ENCODE data around the gene XYLT1. TPM values are rescaled to one million over a fixed set of nuclear protein-coding genes. Genes with fewer than 3 reads are reported as not detected.

Gene XYLT1
- total RNA-seq, 6 experiments from 2014 or later, result 22.0 to 51.1 (median 27.5) TPM

GRCh38 chr16:17366299-17366961, 104.3 kb downstream of the XYLT1 start:
- H3K4me3 Mint-ChIP-seq, result no peak overlapping the region
- H3K27ac Mint-ChIP-seq, result no peak overlapping the region
- no peaks in the 10 kb centered on the region for H3K36me3 Mint-ChIP-seq (ENCODE audit: low read depth)
- H3K27me3 Mint-ChIP-seq (ENCODE audit: insufficient read depth), result peaks cover 1% of the 10 kb centered on the region; the same call in 1 of the 2 replicates
- TF ChIP-seq CTCF (IDR thresholded peaks at IDR 0.05), result no peak
- peaks cover 81% of the 10 kb centered on the region for H3K4me1 Mint-ChIP-seq (ENCODE audit: low read depth)
- no peak for DNase-seq
- H3K9me3 Mint-ChIP-seq, result no peaks in the 10 kb centered on the region

DNA sequence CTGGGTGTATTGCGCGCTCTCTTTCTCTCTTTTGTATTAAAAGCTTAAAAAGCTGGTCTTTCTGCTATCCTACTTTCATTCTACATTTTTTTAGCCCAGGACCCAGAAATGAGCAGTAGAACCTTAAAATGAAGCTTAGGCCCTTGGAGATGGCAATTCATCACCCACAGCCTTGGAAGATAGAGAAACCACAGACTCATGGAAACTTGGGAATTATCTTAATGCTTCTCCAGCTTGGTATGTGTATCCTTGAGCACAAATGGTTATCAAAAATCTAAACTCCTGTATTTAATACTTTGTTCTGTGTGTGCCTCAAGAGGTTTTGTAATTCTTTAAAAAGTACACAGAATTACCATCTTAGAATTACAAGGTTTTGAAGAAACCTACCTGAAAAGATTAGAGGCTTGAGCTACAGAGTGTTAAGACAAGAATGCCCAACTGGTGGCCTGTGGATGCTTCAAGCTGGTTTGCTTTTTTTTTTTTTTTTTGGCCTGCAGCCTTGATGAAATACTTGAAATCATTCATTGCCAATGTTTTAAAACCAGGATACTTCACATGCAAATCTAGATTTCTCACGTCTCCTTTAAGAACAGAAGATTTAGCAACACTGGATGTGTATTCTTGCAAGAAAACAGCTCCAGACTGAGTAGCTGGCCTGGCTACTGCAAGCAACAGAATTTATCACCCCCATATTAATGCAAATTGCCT, 105.0 kb downstream of the XYLT1 start:
- Mint-ChIP-seq H3K4me1 (ENCODE audit: low read depth) (peaks cover 87% of the 10 kb centered on the region), H3K36me3 (ENCODE audit: low read depth) (no peaks in the 10 kb centered on the region), H3K27me3 (ENCODE audit: insufficient read depth) (peaks cover 1% of the 10 kb centered on the region; the same call in 1 of the 2 replicates), H3K27ac (peak overlapping the region; percentile 82), H3K4me3 (no peak overlapping the region), H3K9me3 (no peaks in the 10 kb centered on the region)
- DNase-seq, result no peak
- TF ChIP-seq CTCF (IDR thresholded peaks at IDR 0.05), result no peak

- Mint-ChIP-seq H3K9me3 (no peaks in the 10 kb centered on the region), H3K27me3 (ENCODE audit: insufficient read depth) (peaks cover 1% of the 10 kb centered on the region; the same call in 1 of the 2 replicates), H3K27ac (peak overlapping the region; percentile 82), H3K4me3 (no peak overlapping the region), H3K36me3 (ENCODE audit: low read depth) (no peaks in the 10 kb centered on the region), H3K4me1 (ENCODE audit: low read depth) (peaks cover 87% of the 10 kb centered on the region)
- DNase-seq, result no peak
- TF ChIP-seq CTCF (IDR thresholded peaks at IDR 0.05), result no peak
Observed at GRCh38 chr16:17365211-17365541, 105.6 kb downstream of the XYLT1 start.

- Mint-ChIP-seq H3K27ac (peak overlapping the region; percentile 82), H3K9me3 (no peaks in the 10 kb centered on the region), H3K4me3 (peak overlapping the region; percentile 66), H3K4me1 (ENCODE audit: low read depth) (peaks cover 87% of the 10 kb centered on the region), H3K36me3 (ENCODE audit: low read depth) (no peaks in the 10 kb centered on the region), H3K27me3 (ENCODE audit: insufficient read depth) (peaks cover 1% of the 10 kb centered on the region; the same call in 1 of the 2 replicates)
- TF ChIP-seq CTCF (IDR thresholded peaks at IDR 0.05), result no peak
- peak; percentile 94 for DNase-seq
Observed at GRCh38 chr16:17364319-17365210, 106.2 kb downstream of the XYLT1 start.

GRCh38 chr16:17362946-17363345, 107.8 kb downstream of the XYLT1 start:
- Mint-ChIP-seq H3K9me3 (no peaks in the 10 kb centered on the region), H3K27me3 (ENCODE audit: insufficient read depth) (no peaks in the 10 kb centered on the region), H3K4me1 (ENCODE audit: low read depth) (peaks cover 92% of the 10 kb centered on the region), H3K36me3 (ENCODE audit: low read depth) (no peaks in the 10 kb centered on the region), H3K4me3 (no peak overlapping the region), H3K27ac (peak overlapping the region; percentile 82)
- no peak for DNase-seq
- TF ChIP-seq CTCF (IDR thresholded peaks at IDR 0.05), result no peak

Data from HFFc6 (cell line).